MCF 10A (cell line): ENCODE measurements around the gene TMEM179B. TPM values are rescaled to one million over a fixed set of nuclear protein-coding genes. Genes with fewer than 3 reads are reported as not detected.
"Not testable (repeated sequence)": the region's sequence is repeated elsewhere in the genome, so short reads cannot be mapped to it uniquely, and the experiment has no call there.

Source experiments
- BruUV-seq: library from RNA; stranded (reverse); fragments of 400-500 nt; replicated peaks from 2 replicates; lab custom pipeline; 2021; lab: Mats Ljungman, UMichigan
- CTCF ChIA-PET: fragments of 300-600 bp; sonication (Branson Sonifier 250); formaldehyde crosslinking; extraction: SDS; loops from one replicate; lab custom pipeline; 2021; ENCODE audit warnings: antibody characterized with exemption, inconsistent platforms; lab: Yijun Ruan, JAX
- POLR2A ChIA-PET: fragments of 300-600, 350-650 bp; sonication (Branson Sonifier 250); formaldehyde crosslinking; extraction: SDS; loops from one replicate; lab custom pipeline; 2020; ENCODE audit warnings: antibody characterized with exemption, inconsistent platforms; lab: Yijun Ruan, JAX
- DNase-seq: peaks from one replicate; pipeline ENCODE4 v3.0.0-alpha.2; 2018; ENCODE audit not compliant: unreplicated experiment
- H3K27ac Mint-ChIP-seq: one replicate; pipeline ENCODE4 v1.8.0; 2022; ENCODE audit warnings: mild to moderate bottlenecking, low read depth, mixed read lengths; ENCODE audit not compliant: unreplicated experiment
- H3K27me3 Mint-ChIP-seq: one replicate; pipeline ENCODE4 v1.8.0; 2022; ENCODE audit warnings: mixed read lengths; ENCODE audit not compliant: insufficient read depth, unreplicated experiment
- H3K36me3 Mint-ChIP-seq: one replicate; pipeline ENCODE4 v1.8.0; 2022; ENCODE audit warnings: mild to moderate bottlenecking, moderate library complexity, mixed read lengths; ENCODE audit not compliant: insufficient read depth, unreplicated experiment
- H3K4me1 Mint-ChIP-seq: one replicate; pipeline ENCODE4 v1.8.0; 2022; ENCODE audit warnings: mixed read lengths; ENCODE audit not compliant: insufficient read depth, unreplicated experiment
- H3K4me3 Mint-ChIP-seq: one replicate; pipeline ENCODE4 v1.8.0; 2022; ENCODE audit warnings: mild to moderate bottlenecking, moderate library complexity, mixed read lengths; ENCODE audit not compliant: unreplicated experiment
- H3K9me3 Mint-ChIP-seq: one replicate; pipeline ENCODE4 v1.8.0; 2022; ENCODE audit warnings: mixed read lengths; ENCODE audit not compliant: unreplicated experiment
- CTCF ChIP-seq: fragments of 200-600 bp; IDR thresholded peaks from one replicate; pipeline ENCODE4 v1.8.0; 2022; ENCODE audit warnings: antibody characterized with exemption, mild to moderate bottlenecking; ENCODE audit not compliant: unreplicated experiment
- intact Hi-C: fragments of 100-400 bp; cut with micrococcal nuclease; formaldehyde crosslinking; loops from 2 replicates; pipeline ENCODE4 v1.14.1; 2022
- total RNA-seq: library from RNA; stranded (reverse); gene quantifications from 2 replicates; pipeline ENCODE4 v1.2.3, GENCODE V29; 2022

TMEM179B gene
- total RNA-seq, 1 experiment from 2014 or later, result 47.8 TPM

GRCh38 chr11:62757846-62758788 is 29.1 kb upstream of the TMEM179B start:
- no TSS peak for BruUV-seq
- no peak overlapping the region for H3K4me3 Mint-ChIP-seq
- TF ChIP-seq CTCF, result no peak
- no peak overlapping the region for H3K27ac Mint-ChIP-seq
- peaks cover 9% of the 10 kb centered on the region for H3K36me3 Mint-ChIP-seq
- ChIA-PET POLR2A (interaction anchor here (1.1 to 1.6 kb wide), 6 partner anchors 10 to 122 kb away, joined by 3 to 4 read pairs (median 4); partner anchors contain the start of genes HNRNPUL2, SLC3A2, TAF6L and TMEM179B), CTCF (interaction anchor here (0.6 to 1.9 kb wide), 3 partner anchors 13 to 77 kb away, joined by 3 to 10 read pairs (median 3); partner anchors contain the start of gene TAF6L)
- intact Hi-C loops, result no loop called here
- no peaks in the 10 kb centered on the region for H3K27me3 Mint-ChIP-seq
- no peaks in the 10 kb centered on the region for H3K9me3 Mint-ChIP-seq
- DNase-seq, result no peak
- H3K4me1 Mint-ChIP-seq, result peaks cover 14% of the 10 kb centered on the region

GRCh38 chr11:62760867-62761227 is 26.4 kb upstream of the TMEM179B start:
- POLR2A ChIA-PET, result interaction anchor here (0.6 to 4.5 kb wide), 25 partner anchors 7 to 379 kb away, joined by 3 to 49 read pairs (median 7); partner anchors contain the start of genes C11orf98, CSKMT, HNRNPUL2 and NXF1
- H3K4me3 Mint-ChIP-seq, result peak overlapping the region; percentile 83
- H3K27me3 Mint-ChIP-seq, DNase-seq, H3K9me3 Mint-ChIP-seq, BruUV-seq, intact Hi-C loops: not testable (repeated sequence)
- H3K36me3 Mint-ChIP-seq, result peaks cover 20% of the 10 kb centered on the region
- CTCF ChIA-PET, result interaction anchor here (0.6 to 1.6 kb wide), 4 partner anchors 10 to 95 kb away, joined by 3 to 8 read pairs (median 4); no protein-coding TSS in a partner anchor
- peak overlapping the region; percentile 75 for H3K27ac Mint-ChIP-seq
- peaks cover 14% of the 10 kb centered on the region for H3K4me1 Mint-ChIP-seq

- Mint-ChIP-seq H3K4me3 (peak overlapping the region; percentile 98), H3K4me1 (peaks cover 5% of the 10 kb centered on the region), H3K9me3 (no peaks in the 10 kb centered on the region), H3K36me3 (peaks cover 29% of the 10 kb centered on the region), H3K27ac (peak overlapping the region; percentile 95), H3K27me3 (no peaks in the 10 kb centered on the region)
- no peak for DNase-seq
- no TSS peak for BruUV-seq
- intact Hi-C loops, result loop anchor here (1.0 kb wide), 2 partner anchors 16 kb away; partner anchors contain the start of gene ZBTB3
- TF ChIP-seq CTCF, result no peak
- ChIA-PET CTCF (interaction anchor here (0.6 to 2.6 kb wide), 6 partner anchors 9 to 23 kb away, joined by 3 to 27 read pairs (median 5); partner anchors contain the start of genes POLR2G, TMEM179B and ZBTB3), POLR2A (interaction anchor here (0.6 to 8.5 kb wide), 28 partner anchors 9 to 1409 kb away, joined by 3 to 84 read pairs (median 4); partner anchors contain the start of genes C11orf98, CSKMT, HNRNPUL2 and INTS5)
Measured at GRCh38 chr11:62770778-62771143, 16.4 kb upstream of the TMEM179B start.

- Mint-ChIP-seq H3K36me3 (peaks cover 28% of the 10 kb centered on the region), H3K4me1 (peaks cover 5% of the 10 kb centered on the region), H3K27me3 (no peaks in the 10 kb centered on the region), H3K4me3 (peak within 1 kb of the TSS; percentile 98), H3K9me3 (no peaks in the 10 kb centered on the region), H3K27ac (peak within 1 kb of the TSS; percentile 95)
- peak; percentile 98 for DNase-seq
- ChIA-PET POLR2A (interaction anchor here (0.6 to 8.5 kb wide), 32 partner anchors 9 to 1409 kb away, joined by 3 to 84 read pairs (median 4); partner anchors contain the start of genes C11orf98, CSKMT, HNRNPUL2 and INTS5), CTCF (interaction anchor here (0.6 to 2.6 kb wide), 7 partner anchors 10 to 90 kb away, joined by 3 to 27 read pairs (median 3); partner anchors contain the start of genes POLR2G, STX5, TMEM179B and ZBTB3)
- TF ChIP-seq CTCF, result no peak
- intact Hi-C loops, result loop anchor here (1.0 kb wide), 2 partner anchors 15 to 17 kb away; partner anchors contain the start of gene ZBTB3
- BruUV-seq, result TSS peak; percentile 68
Measured at GRCh38 chr11:62771144-62772021, 15.8 kb upstream of the TMEM179B start, which contains the start of gene TAF6L. TAF6L (plus strand) TSS chr11:62771396; CDS start chr11:62775784, 4,388 bp downstream.
